PC-3 (cell line): ENCODE data around the gene C1orf141.

Source experiments
- CTCF ChIP-seq: fragments of 300-600 bp; sonication (generic); conservative IDR thresholded peaks from 2 replicates; pipeline ENCODE4 v1.5.1; 2017; ENCODE audit warnings: antibody characterized with exemption, low read depth, mild to moderate bottlenecking, low read length
- EZH2 ChIP-seq: fragments of 300-600 bp; sonication (generic); IDR thresholded peaks from one replicate; pipeline ENCODE4 v1.6.1; 2017; ENCODE audit warnings: antibody characterized with exemption, mild to moderate bottlenecking, low read length; ENCODE audit not compliant: unreplicated experiment

GRCh38 chr1:67140460-67140859 is 5.7 kb upstream of the C1orf141 start:
- TF ChIP-seq EZH2 (no peak), CTCF (no peak)
